Measurements from ENCODE around the gene LSM12.

DNA sequence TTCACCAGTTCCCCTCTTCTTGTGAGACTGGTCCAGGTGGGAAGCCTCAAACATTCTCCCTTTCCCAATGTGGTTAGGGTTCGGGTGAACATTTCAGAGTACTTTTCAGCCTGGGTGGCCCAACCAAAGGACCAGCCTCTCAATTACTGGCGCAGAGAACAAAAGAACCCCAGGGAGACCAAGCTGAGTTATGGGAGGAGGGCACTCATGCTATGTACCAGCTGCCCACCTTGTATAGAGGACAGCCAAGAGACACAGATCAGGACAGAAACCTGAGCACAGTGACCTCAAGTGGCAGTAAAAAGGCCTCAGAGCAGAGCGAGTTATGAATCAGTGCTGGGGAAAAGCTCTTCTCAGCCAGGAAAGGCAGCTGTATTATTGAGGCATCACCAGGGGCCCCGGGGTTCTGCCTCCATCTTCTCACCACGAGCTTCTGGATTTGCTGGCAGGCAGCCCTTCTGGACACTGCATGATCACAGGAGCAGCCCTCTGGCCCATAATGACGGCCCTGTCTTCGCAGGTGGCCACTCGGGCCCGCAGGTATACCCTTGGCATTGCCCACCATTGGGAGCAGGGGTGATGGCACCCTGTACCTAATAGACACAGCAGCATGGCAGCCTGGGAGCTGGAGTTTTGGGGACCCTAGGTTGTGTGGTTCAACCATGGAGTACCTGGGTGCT, 7.9 kb upstream of the LSM12 start:
- TF ChIP-seq, protein P1, sequence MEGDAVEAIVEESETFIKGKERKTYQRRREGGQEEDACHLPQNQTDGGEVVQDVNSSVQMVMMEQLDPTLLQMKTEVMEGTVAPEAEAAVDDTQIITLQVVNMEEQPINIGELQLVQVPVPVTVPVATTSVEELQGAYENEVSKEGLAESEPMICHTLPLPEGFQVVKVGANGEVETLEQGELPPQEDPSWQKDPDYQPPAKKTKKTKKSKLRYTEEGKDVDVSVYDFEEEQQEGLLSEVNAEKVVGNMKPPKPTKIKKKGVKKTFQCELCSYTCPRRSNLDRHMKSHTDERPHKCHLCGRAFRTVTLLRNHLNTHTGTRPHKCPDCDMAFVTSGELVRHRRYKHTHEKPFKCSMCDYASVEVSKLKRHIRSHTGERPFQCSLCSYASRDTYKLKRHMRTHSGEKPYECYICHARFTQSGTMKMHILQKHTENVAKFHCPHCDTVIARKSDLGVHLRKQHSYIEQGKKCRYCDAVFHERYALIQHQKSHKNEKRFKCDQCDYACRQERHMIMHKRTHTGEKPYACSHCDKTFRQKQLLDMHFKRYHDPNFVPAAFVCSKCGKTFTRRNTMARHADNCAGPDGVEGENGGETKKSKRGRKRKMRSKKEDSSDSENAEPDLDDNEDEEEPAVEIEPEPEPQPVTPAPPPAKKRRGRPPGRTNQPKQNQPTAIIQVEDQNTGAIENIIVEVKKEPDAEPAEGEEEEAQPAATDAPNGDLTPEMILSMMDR (conservative IDR thresholded peaks at IDR 0.05; ENCODE audit: low read depth, low read length) = no peak
- no peak for TF ChIP-seq EZH2 (IDR thresholded peaks at IDR 0.05; ENCODE audit: borderline replicate concordance, low read depth, low read length, poor library complexity, severe bottlenecking)
